MG63 (cell line): Measurements from ENCODE around the gene NR4A3. TPM values are rescaled to one million over a fixed set of nuclear protein-coding genes. Genes with fewer than 3 reads are reported as not detected.
A peak's percentile ranks its signal among the peaks of the same experiment; 100 is the strongest.

Source experiments
- DNase-seq: peaks from one replicate; pipeline ENCODE4 v3.0.0-alpha.2; 2020
- H3K27me3 ChIP-seq: fragments of 250-450 bp; sonication (Bioruptor Pico); 2 replicates; pipeline ENCODE4 v1.5.1; 2020; ENCODE audit warnings: mild to moderate bottlenecking, moderate library complexity
- H3K36me3 ChIP-seq: fragments of 250-450 bp; sonication (Bioruptor Pico); 2 replicates; pipeline ENCODE4 v1.5.1; 2020; ENCODE audit warnings: mild to moderate bottlenecking, moderate library complexity
- H3K4me3 ChIP-seq: fragments of 250-450 bp; sonication (Bioruptor Pico); 2 replicates; pipeline ENCODE4 v1.5.1; 2020; ENCODE audit warnings: mild to moderate bottlenecking, moderate library complexity
- H3K9me3 ChIP-seq: fragments of 250-450 bp; sonication (Bioruptor Pico); 2 replicates; pipeline ENCODE4 v1.5.1; 2020; ENCODE audit warnings: mild to moderate bottlenecking, moderate library complexity
- total RNA-seq: library from RNA; depleted of rRNA; stranded (reverse); fragments of >200 nt; shearing (Covaris generic); gene quantifications from 2 replicates; pipeline ENCODE4 v1.2.3, GENCODE V29; 2014; ENCODE audit warnings: low replicate concordance

The NR4A3 gene
- total RNA-seq, 1 experiment from 2014 or later = not detected

DNA sequence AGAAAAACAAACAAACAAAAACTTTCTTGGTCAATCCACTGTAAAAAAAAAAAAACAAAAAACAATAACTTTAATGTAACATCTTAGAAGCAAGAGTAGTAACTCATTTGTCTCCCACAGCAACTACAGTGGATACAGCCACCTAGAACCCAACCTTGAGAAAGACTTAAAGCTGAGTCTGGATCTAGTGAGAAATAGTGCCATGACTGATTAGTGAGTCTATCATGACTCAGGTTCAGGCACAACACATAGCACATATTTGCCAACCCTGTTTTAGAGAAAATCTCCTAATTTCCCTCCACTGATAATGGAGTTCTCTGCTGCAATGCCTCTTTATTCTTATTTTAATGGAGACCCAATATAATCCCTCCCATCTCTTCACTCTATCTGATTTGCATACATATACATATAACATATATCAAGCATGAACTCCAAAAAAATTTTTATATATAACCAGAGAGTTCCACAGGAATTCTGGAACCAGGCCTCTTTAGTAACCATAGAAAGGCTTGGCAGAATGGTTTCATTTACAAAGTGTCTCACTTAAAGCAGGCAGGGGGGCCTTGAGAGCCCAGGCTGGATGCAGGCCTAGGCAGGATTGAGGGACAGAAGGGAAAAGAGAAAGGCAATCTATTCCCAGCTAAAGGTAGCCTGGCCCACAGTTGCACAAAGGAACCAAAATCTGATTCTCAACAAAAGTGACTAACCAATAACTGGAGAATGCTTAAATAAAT, 11.9 kb upstream of the NR4A3 start:
- peak; percentile 3 for DNase-seq
- H3K4me3 ChIP-seq = no peak overlapping the region
- H3K36me3 ChIP-seq = no peaks in the 10 kb centered on the region
- H3K27me3 ChIP-seq = no peaks in the 10 kb centered on the region
- H3K9me3 ChIP-seq = no peaks in the 10 kb centered on the region

DNA sequence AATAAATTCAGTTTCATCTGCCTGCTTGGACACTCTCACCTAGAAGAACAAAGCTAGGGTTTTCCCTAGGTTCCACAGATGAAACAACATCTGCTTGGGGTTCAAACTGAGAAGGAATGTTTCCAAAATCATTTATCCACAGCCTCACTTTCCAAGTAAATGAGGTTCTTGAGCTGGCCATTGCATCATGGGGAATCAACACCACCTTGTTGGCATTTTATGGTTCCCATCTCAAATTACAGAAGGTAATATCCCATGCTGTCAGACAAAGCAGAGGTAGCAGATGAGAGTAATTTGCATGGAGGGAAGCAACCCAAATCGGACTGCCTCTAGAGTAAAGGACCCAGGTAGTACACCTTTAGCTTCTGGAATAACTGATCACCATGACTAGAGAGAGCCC, 10.5 kb upstream of the NR4A3 start:
- DNase-seq = no peak
- no peak overlapping the region for H3K4me3 ChIP-seq
- no peaks in the 10 kb centered on the region for H3K27me3 ChIP-seq
- H3K36me3 ChIP-seq = no peaks in the 10 kb centered on the region
- no peaks in the 10 kb centered on the region for H3K9me3 ChIP-seq

DNA sequence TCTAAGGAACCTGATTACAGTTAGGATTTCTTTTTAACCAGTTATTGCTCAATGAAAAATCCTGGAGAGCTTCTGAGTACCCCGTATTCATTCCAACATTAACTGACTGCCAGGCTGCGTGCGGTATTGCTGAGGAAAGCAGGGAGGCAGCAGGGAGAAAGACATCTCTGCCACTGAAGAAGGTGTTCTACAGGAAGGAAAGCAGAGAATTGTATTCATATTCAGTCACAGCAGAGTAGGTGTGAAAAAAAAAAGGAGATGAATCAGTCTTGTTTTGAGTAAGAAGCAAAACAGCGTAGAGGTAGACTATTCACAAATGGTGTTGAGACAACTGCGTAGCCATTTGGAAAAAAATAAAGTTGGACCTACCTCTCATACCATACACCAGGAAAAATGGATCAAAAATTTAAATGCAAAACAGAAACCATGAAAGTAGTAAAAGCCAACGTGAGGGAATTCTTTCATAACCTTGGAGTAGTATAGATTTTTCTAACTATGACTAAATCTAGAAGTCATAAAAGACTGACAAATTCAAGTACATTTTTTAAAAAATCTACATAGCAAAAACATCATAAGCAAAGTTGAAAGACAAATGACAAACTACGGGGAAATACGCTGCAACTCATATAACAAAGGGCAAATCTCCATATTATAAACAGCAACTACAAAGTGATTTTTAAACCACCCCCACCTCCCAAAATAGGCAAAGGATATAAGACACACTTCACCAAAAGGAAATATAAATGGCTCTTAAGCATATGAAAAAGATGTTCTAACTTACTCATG, 9.9 kb upstream of the NR4A3 start:
- no peaks in the 10 kb centered on the region for H3K36me3 ChIP-seq
- no peak for DNase-seq
- H3K4me3 ChIP-seq = no peak overlapping the region
- H3K9me3 ChIP-seq = no peaks in the 10 kb centered on the region
- H3K27me3 ChIP-seq = no peaks in the 10 kb centered on the region

DNA sequence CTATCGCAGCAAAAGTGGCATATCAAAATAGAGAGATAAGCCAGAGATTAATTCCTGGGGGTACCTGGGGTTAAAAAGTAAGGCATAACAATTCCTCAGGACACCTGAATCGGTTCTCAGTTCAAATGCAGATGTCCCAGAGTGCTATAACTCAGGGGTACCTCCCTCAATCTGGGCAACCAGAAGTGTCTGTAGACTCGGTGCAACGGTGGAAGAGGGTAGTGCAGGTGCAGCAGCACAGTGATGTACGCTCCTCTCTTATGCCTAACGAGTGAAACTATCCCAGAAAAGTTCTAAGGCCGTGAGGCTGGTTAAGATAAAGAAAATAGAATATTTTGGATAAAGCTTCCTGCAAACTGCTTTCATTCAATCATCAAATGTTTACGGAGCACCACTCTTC, 7.9 kb upstream of the NR4A3 start:
- Histone ChIP-seq H3K27me3 (no peaks in the 10 kb centered on the region), H3K36me3 (no peaks in the 10 kb centered on the region), H3K4me3 (no peak overlapping the region), H3K9me3 (no peaks in the 10 kb centered on the region)
- no peak for DNase-seq

DNA sequence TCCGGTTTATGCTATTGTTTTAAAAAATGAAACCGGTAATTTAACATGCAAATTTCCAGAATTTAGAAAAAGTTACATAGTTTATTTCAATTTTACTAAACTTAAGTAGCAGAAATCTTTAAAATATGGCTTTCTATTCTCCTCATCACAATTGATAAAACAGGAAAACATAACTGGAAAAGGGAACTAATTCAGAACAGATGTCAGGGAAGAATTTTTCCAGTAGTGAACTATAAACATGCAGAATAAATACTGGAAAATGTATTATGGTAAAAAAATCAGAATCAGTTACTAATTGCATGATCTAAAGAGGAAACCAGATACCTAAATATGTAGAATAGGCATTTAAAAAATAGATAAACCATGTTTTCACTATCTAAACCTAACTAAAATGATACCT, 7.3 kb upstream of the NR4A3 start:
- no peak for DNase-seq
- Histone ChIP-seq H3K27me3 (no peaks in the 10 kb centered on the region), H3K36me3 (no peaks in the 10 kb centered on the region), H3K9me3 (no peaks in the 10 kb centered on the region), H3K4me3 (no peak overlapping the region)

DNA sequence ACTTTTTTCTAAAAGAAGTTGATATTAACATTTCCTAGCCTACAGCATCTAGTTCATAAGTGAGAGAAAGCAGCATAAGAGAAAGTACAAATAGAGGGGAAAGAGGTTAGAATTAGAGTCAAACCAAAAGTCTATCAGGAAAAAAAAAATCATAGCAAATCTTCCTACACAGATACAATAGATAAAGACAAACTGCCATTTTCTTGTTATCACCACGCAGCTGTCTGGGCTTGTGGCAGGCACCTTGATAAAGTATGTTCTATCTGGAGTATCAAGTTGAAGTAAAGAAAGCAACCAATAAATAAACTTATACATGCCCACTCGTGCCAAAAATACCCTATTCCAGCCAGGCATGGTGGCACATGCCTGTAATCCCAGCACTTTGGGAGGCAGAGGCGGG, 5.3 kb upstream of the NR4A3 start:
- no peaks in the 10 kb centered on the region for H3K27me3 ChIP-seq
- no peak for DNase-seq
- H3K36me3 ChIP-seq = no peaks in the 10 kb centered on the region
- H3K9me3 ChIP-seq = no peaks in the 10 kb centered on the region
- H3K4me3 ChIP-seq = no peak overlapping the region

DNA sequence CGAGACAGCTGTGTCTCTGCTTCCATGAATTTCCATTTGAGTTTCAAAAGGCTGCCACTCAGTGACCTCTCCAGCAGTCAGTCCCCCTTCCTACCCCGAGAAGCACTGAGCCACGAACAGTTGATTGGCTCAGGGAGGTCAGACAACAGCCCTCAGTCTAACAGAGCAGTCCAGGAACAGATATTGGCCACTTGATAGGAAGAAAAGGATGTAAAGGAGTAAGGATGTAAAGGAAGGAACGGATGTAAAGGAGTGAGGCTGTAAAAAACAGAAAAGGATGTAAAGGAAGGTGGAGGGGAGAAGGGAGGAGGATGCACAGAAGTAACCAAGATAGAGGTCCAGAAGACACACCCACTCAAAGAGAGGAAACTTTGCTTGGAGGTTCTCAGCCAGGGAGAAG, 3.2 kb upstream of the NR4A3 start:
- H3K9me3 ChIP-seq = no peaks in the 10 kb centered on the region
- DNase-seq = no peak
- H3K36me3 ChIP-seq = no peaks in the 10 kb centered on the region
- peak overlapping the region; percentile 87 for H3K4me3 ChIP-seq
- peaks cover 2% of the 10 kb centered on the region; the same call in 1 of the 2 replicates for H3K27me3 ChIP-seq

DNA sequence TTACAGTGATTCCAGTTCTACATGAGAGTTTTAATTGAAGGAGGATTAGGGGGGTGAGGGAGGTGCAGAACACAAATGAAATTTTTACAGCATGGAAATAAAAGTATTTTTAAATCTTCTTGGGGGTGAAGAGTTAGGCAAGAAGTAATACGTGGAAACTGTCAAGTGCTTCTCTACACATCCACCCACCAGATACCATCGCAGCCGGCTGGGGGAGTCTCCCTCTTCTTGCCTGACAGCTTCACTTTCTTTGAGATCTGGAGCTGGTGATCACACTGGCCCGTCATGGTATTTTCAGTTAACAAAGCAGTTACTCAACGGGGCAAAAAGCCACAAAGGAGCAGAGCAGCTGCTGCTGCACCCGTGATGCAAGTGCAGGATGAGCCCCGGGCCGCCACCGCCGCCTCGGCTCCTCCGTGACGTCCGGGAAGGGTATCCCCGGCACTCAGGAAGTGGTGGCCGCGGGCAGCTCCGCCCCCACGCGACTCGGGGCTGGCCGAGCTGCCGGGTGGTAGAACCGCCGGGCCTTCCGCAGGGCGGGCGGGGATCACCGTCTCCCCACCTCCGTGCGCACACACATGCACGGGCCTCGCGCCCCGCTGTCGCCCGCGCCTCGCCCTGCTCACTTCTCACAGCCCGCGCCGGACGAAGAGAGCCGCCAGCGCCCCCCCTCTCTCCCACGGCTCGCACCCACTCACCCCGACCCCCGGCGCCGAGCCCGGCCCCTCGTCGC, 2.4 kb upstream of the NR4A3 start:
- Histone ChIP-seq H3K27me3 (peaks cover 3% of the 10 kb centered on the region), H3K36me3 (no peaks in the 10 kb centered on the region), H3K4me3 (peak overlapping the region; percentile 87), H3K9me3 (no peaks in the 10 kb centered on the region)
- peak; percentile 87 for DNase-seq

DNA sequence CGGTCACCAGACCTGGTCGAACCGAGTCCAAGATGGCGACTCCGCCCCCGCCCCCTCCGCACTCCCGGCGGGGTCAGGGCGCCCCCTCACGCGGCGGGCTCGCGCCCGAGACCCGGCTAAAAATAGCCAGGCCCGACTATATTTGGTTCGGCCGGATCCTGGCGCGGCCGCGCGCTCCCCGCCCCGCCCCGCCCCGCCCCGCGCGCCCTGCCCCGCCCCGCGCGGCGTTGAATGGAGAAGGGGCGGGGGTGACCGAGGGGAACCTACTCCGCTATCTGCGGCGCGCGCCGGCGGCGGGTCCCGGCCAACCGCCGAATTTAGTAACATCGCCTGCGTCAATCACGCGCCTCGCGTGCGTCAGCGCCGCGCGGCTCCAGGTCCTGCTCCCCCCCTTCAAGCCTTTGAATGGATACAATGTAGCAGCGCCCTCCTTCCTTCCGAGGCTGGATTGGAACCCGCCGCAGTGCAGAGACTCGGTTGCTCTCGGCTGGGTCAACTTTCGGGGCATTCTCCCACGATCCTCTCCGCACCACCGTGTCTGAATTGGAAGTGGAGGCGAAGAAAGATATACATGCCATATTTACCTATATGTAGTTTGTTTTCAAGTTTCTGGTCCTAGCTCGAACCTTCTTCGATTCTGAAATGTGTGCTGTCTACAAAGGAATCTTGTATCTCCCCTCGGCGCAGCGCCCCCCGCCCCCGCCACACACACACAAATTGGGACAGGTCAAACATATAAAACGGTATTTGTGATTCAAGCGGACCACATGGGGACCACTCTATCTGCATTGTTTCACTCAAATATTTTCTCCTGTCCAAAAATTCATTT, 1.6 kb upstream of the NR4A3 start:
- DNase-seq = peak; percentile 91
- Histone ChIP-seq H3K9me3 (no peaks in the 10 kb centered on the region), H3K36me3 (no peaks in the 10 kb centered on the region), H3K27me3 (peaks cover 6% of the 10 kb centered on the region), H3K4me3 (peak overlapping the region; percentile 87)

DNA sequence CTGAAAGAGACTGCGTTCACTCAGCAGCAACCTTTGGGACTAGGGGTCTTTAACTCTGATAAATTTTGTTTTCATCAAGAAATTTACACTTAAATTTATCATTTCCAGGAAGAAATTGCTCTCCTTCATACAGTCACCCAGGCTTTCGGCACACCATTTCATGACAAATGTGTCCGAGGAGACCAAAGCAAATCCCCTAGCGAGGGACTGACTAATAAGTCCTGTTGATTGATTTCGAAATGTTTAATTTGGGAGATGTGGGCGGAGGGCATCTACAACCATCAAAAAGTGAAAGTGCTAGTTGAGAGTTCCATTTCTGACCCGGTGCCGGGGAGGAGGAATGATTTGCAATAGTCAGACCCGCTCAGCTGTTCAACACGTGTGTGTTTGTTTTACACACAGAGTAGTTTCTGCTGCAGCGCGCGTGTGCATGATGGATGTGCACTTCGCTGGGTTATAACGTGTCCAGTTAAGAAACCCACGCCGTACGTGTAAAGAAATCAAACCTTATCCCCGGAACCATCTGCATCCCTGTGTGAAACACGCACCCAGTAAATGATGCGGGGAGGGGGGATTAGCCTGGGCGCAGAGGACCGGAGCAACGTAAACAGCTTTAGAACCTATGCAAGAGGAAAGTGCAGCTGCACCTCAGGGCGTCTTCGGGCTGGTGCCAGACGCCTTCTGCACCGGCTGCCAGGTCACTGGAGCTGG, 845 bp upstream of the NR4A3 start:
- Histone ChIP-seq H3K27me3 (peaks cover 6% of the 10 kb centered on the region), H3K9me3 (no peaks in the 10 kb centered on the region), H3K36me3 (no peaks in the 10 kb centered on the region)

DNA sequence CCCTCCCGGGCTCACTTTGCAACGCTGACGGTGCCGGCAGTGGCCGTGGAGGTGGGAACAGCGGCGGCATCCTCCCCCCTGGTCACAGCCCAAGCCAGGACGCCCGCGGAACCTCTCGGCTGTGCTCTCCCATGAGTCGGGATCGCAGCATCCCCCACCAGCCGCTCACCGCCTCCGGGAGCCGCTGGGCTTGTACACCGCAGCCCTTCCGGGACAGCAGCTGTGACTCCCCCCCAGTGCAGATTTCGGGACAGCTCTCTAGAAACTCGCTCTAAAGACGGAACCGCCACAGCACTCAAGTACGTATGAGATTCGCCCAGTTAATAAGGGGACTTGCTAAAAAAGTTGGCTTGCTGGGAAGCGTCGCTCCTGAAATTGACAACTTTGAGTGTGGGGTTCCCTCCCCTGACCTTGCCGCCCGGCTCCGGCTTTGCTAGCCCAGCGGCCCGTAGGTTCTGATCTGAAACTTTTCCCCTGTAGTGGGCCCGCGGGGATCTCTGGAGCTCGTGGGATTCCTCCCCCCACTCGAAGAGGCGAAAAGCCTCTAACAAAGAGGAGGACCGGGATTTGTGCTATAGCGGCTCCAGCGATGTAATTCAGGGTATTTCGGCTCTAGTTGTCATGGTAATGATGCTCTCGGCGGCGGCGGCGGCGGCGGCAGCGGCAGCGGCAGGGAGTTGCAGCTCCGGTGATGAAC, 572 bp downstream of the NR4A3 start:
- peak; percentile 29 for DNase-seq
- Histone ChIP-seq H3K9me3 (no peaks in the 10 kb centered on the region), H3K36me3 (no peaks in the 10 kb centered on the region), H3K27me3 (peaks cover 6% of the 10 kb centered on the region), H3K4me3 (peak overlapping the region; percentile 87)

More for the DNA sequence above, 845 bp upstream of the NR4A3 start:
- H3K4me3 ChIP-seq = peak overlapping the region; percentile 87
- peak; percentile 43 for DNase-seq

DNA sequence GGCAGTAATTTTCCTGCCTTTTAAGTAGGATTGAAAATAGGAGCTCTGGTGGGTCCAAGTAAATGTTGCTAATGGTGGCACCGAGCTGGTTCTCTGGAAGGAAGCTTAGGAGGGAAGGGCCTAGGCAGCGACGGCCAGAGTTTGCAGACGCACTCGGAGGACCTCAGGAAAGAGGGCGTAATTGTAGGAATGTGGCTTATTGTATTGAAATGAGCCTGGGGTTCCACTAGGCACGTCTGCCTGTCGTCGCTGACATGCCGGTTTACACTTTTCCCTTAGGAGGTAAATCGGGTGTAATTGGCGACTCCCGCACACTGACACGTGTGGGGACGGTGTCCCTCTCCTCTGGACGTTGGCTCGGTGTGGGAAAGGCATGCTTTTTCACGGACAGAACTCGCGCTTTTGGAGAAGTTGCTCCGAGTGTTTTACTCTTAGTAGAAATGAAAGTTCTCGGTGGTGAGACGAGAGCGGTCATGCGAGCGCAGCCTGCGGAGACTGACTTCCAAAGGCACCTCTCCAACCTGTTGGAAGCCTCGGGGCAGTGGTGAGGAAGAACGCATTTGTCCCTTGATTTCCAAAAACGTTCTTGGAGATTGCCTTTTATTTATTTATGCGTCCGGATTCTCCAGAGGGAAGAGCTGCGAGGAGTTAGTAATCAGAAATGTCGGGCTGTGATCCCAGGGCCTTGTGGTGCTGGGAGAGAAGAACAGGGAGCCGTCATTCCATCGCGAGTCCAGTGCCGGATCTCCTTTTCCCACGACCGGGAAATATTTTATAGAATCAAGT, 1.3 kb downstream of the NR4A3 start:
- peak; percentile 9 for DNase-seq
- Histone ChIP-seq H3K9me3 (no peaks in the 10 kb centered on the region), H3K27me3 (peaks cover 6% of the 10 kb centered on the region), H3K4me3 (peak overlapping the region; percentile 87), H3K36me3 (no peaks in the 10 kb centered on the region)

DNA sequence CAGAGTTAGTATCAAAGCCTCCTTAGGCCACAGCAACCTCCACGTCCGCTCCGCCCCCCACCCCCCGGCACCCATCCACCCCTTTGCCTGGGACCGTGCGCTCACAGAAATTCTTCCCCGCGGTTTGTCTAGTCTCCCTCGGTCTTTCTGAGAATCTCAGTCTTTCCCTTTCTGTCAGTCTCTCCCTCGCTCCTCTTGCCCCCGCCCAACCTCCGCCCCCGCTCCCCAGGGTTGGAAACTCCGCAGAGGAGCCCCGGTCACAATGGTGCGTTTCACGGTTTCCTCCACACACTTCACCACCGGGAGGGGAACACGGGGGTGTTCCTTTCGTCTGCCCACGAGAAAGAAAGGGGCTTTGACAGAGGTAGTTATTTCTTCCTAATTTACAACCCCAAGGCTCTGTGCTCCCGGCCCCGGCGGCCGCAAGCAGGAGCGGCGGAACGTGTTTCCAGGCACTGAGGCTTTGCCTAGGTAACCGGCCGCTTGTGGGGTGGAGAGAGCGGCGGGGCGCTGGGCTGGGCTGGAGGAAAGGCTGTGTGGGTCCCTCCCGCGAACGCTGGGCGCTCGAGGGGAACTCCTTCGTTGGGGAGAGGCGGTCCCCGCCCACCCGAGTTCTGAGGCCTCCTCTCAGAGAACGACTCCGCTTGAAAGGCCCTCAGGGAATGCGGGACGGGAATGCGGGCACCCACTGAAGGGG, 2.1 kb downstream of the NR4A3 start:
- peak; percentile 32 for DNase-seq
- peak overlapping the region; percentile 87 for H3K4me3 ChIP-seq
- H3K36me3 ChIP-seq = no peaks in the 10 kb centered on the region
- no peaks in the 10 kb centered on the region for H3K9me3 ChIP-seq
- H3K27me3 ChIP-seq = peaks cover 6% of the 10 kb centered on the region

DNA sequence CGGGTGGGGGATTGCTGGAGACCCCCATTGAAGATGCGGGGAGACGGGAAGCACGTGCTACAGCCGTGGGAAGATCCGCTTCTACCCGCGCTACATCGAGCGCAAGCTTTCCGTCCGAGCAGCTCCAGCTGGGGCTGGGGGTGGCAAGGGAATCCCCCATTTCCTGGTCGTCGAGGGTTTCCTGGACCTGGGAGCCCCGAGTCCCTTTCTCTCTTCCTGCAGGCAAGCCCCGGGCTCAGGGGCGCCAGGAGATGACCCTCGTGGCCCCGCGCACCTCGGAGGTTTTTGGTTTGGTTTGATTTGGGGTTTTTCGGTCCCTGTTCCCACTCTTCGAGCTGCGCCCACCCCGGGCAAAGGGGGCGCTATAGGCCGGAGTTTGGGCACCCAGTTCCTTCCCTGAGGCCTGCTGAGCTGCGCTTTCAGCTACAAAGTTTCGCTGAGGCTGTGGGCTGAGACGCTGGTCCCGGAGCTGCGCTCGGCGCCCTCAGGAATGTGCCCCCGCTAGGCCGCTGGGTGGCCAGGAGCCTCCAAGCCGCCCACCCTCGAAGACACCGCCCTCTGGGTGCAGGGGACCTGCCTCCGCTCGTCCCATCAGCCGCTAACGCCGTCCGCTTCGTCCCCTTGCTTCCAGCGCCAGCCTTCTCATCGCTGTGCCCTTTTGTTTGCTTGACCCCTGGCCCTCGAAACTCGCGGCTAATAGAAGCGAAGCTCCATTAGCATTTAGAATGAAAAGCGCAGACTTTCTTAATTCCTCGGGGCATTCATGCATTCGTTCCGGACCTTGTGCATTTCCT, 2.9 kb downstream of the NR4A3 start:
- Histone ChIP-seq H3K36me3 (no peaks in the 10 kb centered on the region), H3K4me3 (no peak overlapping the region), H3K27me3 (peaks cover 6% of the 10 kb centered on the region), H3K9me3 (no peaks in the 10 kb centered on the region)
- no peak for DNase-seq
